Central memory CD4-positive, alpha-beta T cell (primary cell): ENCODE results near the gene PRKAR1B.
"Not testable (repeated sequence)": the region's sequence is repeated elsewhere in the genome, so short reads cannot be mapped to it uniquely, and the experiment has no call there.

Experiments
- DNase-seq: peaks from one replicate; pipeline ENCODE4 v3.0.0; 2022

The PRKAR1B gene

DNA sequence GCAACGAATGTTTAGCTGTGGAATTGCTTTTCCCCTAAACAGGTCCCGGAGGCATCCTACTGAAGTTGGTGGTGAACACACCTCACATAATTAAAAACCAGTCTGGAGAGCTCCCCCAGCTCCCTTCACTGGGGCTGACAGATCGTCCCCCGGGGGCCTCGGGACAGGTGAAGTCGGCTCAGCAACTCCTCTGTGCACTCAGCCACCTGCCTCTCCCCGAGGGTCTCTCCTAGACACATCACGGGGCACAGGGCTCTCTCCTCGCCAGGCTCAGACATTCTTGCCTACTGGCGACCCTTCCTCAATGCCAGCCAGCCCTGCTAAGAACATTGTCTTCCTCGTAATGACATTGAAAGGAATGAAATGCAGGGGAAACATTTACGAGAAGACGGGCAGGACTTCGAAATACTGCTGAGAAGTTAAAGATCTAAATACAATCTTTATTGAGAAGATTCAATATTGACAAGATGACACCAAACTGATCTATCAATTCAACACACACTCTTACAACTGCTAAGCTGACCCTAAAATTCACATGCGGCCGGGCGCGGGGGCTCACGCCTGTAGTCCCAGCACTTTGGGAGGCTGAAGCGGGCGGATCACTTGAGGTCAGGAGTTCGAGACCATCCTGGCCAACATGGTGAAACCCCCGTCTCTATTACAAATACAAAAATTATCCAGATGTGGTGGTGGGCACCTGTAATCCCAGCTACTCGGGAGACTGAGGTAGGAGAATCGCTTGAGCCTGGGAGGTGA lies 88.6 kb downstream of the PRKAR1B start:
- no peak for DNase-seq

DNA sequence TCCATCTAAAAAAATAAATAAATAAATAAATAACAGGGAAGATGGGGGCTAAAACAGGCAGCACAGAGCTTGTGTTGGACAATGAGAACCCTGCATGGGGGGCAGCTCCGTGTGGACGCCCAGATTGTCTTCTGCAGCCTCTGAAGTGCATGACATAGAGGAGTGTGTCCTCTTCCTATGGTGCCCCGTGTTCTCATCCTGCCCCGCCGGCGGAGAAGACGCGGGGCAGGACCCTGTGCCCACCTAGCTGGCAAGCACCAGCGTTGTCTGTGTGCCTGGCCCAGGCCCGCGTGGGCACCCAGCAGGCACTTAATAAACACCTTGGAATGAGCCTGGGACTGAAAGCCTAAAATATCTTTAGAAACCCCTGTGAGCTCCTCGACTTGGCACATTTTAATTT lies 89.3 kb downstream of the PRKAR1B start:
- no peak for DNase-seq

DNA sequence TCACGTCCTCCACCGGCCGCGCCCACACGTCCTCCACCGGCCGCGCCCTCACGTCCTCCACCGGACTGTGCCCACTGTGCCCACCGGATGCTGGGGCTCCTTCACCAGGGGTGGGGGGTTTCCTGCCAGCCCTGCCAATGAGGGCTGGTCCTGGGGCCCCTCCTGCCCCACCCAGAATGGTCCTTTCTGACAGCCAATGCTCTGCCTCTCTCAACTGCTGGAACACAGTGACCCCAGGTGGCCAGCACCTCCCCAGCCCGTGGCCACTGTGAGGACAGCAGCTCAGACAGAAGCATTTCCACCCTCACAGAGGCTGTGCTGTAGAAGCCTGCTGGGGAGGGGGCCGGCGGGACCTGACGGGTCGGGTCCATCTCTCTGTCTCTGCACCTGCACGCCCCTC lies 90.7 kb downstream of the PRKAR1B start:
- peak; percentile 37 for DNase-seq

DNA sequence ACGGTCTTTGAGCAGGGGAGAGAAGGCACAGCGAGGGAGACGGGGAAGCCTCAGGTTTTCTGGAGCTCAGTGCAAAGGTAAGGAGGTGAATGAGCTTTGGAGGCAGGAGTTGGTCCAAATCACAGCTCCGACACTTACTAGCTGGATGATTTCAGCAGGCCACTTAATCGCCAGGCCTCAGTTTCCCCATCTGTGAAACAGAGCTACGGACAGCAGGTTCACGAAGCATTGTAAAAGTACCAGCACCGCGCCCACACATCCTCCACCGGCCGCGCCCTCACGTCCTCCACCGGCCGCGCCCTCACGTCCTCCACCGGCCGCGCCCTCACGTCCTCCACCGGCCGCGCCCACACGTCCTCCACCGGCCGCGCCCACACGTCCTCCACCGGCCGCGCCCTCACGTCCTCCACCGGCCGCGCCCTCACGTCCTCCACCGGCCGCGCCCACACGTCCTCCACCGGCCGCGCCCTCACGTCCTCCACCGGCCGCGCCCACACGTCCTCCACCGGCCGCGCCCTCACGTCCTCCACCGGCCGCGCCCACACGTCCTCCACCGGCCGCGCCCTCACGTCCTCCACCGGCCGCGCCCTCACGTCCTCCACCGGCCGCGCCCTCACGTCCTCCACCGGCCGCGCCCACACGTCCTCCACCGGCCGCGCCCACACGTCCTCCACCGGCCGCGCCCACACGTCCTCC lies 91.2 kb downstream of the PRKAR1B start:
- DNase-seq, result not testable (repeated sequence)

DNA sequence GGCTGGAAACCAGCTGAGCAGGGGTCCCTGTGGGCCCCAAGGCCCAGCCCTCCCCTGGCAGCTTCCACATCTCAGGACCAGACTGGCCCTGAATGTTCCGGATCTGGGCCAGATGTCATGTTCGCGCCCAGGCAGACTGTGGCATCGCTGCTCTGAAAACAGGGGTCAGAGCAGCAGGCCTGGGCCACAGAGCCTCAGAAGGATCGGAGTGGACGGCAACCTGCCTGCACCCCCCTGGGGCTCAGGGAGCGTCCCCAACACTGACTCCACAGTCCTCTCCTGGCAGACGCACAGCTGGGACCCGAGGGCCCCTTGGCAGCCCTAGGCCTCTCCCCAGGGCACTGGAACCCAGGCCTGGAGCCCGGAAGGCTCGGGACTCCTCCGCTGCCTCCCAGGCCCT lies 91.9 kb downstream of the PRKAR1B start:
- no peak for DNase-seq

DNA sequence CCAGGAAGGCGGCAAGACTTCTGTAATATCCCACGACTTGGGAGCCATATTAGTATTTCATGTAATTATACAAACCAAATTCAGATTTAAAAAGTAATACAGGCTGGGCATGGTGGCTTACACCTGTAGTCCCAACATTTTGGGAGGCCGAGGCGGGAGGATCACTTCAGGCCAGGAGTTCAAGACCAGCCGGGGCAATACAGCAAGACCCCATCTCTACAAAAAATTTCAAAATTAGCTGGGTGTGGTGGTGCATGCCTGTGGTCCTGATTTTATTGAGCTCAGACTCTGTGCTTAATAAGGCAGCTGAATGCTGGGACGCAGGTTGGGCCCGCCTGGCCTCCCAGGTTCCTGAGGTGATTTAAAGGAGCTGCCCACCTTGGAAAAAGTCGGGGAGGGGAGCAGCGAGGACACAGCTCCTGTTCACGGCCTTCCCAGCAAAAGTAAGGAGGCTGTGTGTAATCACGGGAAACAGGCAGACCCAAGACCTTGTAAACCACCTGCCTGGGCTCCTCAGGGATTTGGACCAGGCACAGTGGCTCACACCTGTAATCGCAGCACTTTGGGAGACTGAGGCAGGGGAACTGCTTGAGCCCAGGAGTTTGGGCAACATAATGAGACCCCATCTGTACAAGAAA lies 93.6 kb downstream of the PRKAR1B start:
- no peak for DNase-seq

DNA sequence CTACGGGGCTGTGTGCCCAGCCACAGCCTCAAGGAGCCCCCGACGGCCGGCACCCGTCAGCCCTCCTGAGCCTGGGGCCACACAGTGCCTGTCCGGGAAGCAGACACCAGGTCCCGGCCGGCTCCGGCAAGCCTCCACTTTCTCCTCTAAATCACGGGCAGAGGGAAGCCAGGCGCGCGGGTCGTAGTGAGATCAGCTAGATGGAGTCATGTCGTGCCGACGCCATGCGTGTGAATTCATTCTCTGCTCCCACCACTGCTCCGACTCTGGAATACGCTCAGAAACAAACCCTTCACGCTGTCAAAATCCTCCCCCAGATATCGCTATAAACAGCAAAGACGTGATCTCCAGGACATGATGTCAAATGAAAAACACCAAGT lies 94.3 kb downstream of the PRKAR1B start:
- DNase-seq, result no peak

DNA sequence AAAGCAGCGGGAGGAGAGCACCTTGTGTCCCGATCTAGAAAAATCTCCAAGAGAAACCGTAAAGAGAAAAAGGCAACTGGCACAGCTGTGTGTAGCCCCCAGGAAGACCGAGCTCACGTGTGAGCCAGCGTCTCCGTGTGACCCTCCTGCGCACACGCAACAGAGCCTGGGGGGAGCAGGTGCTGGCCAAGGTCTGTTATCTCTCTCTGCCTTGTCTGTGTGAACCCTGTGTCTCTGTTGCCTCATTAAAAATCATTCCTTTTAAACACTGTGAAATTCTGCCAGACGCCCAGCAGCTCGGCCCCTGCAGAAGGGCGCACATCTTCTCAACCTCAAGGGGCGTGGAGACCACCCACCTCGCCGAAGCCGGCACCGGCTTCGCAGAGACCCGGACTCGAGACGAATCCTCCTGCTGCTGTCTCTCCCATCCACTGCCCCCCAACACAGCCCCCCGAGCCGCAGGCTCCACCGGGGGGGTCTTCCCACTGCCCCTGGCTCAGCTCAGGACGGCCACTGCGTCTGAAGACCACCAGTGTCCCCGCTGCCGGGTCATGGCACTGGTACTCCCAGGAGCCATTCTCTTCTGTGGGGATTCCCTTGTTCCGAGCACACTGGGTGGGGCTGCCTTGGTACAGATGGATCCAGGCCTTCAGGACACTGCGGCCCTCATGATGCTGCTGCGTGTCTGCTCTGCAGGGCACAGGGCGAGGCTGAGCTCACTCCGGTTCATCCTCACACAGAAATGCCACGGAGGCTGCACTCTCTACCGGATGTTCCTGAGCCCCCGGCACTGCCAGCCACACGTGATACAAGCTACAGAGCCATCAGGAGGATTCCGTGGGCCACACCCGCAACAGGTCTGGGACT lies 94.9 kb downstream of the PRKAR1B start:
- no peak for DNase-seq

DNA sequence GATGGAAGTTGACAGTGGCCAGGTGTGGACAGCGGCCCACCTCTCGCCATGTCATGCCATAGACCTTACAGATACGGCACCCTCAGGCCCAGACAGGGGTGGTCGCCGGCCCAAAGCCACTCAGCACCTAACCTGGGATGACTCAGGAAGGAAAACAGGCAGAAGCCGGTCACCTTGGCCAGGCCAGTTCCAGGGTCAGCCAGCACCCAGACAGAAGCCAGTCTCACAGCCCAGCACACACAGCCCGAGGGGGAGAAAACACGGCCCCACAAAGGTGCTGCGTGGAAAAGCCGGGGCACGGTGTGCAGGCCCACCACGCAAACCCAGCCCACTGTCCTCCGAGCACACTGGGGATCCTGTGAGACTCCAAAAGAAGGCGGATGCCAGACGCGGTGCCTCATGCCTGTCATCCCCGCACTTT lies 95.8 kb downstream of the PRKAR1B start:
- DNase-seq, result no peak

DNA sequence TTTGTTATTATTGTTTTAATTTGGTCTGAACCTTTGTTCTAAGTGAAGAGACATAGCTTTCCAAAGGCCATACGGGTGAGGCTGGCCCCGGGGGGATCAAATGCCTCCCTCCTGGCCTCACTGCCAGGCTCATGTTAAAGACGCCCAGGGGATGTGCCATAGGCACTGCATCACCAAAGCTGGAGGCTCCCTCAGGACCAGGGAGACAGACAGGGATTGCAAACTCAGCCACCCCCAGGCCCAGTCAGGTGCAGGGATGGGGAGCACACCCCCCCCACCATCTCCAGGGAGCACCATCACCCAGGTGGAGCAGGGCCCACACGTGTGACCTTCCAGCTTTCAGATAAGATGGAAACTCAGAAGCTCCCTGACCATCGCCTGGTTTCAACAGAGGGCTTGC lies 96.5 kb downstream of the PRKAR1B start:
- DNase-seq, result no peak

DNA sequence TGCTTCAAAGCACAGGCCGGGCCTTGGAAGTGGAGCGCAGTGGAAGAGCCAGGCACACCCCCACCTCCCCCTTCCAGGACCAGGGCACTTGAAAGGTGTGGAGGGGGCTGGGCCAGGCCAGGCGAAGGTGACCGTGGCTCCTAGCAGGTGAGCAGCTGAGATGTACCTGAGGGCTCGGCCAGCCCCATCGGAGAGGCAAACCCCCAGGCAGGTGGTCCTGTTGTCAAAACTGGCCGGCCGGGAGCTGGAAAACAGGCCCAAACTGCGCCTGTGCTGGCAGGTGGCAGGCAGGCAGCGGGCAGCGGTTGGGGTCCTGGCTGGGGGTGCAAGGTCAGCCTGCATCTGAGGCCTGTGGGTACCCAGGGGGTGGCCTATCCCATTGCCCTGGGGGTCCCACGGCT lies 97.0 kb downstream of the PRKAR1B start:
- no peak for DNase-seq

DNA sequence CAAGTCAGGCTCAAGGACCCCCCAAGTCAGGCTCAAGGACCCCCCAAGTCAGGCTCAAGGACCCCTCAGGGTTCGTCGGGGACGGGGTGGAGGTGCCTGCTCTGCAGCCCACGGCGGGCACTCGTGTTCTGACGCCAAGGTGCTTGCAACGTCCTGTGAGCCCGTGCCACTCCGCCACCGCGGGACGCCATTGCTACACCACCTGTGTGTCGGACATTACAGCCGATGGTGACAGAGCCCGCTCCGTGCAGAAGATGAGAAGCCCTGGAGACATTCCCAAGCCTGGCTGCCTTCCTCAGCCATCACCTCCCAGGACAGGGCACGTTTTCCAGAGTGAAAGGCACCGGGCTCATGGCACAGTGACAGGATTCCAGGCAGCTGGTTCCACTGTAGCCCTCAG lies 98.3 kb downstream of the PRKAR1B start:
- no peak for DNase-seq

DNA sequence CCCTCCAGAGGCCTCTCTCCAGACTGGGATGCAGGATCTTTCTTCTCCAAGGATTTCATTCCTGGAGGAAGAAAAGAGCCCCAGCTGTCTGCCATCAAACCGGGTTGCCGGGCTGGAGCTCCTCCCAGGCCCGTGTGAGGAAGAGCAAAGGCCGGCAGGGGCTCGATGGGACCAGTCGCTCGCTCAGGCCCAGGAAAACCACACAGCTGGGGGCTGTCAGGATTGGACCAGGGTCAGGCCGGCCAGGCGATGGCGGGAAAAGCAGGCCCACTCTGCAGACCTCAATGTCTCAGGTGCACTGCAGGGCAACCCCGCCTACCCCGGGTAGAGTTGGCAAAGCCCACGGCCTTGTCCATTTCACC lies 98.7 kb downstream of the PRKAR1B start:
- DNase-seq, result no peak

DNA sequence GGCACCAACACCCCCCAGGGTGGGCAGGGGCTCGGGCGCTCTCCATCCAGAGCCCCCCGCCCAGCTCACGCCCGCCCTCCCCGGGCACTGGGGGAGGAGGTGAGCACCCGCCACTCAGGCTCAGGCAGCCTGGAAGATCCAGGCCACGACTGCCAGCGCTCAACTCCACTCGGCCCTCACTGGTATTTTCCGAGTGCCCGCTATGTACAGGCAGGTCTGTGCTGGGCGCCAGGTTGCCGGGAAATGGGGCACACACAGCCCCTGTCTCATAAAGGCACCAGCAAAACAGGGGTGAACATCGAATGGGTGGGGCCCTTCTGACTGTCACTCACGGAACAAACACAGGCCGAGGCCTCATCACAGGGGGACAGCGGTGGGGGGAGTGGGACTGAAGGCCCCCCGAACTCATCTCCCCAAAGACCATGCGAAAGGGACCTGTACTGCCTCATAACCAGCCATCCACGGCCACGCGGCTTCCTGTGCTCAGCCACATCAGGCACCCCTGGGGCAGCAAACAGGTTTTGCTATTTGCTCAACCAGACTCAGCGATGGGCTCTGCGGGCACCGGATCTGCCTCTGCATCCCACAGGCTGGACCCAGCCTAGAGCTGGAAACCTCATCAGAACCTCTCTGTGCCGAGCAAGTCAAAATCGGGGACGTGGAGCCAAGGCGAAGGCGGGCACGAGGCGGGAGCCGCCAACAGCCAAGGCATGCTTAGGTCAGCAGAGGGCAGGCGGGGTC lies 99.2 kb downstream of the PRKAR1B start:
- no peak for DNase-seq

DNA sequence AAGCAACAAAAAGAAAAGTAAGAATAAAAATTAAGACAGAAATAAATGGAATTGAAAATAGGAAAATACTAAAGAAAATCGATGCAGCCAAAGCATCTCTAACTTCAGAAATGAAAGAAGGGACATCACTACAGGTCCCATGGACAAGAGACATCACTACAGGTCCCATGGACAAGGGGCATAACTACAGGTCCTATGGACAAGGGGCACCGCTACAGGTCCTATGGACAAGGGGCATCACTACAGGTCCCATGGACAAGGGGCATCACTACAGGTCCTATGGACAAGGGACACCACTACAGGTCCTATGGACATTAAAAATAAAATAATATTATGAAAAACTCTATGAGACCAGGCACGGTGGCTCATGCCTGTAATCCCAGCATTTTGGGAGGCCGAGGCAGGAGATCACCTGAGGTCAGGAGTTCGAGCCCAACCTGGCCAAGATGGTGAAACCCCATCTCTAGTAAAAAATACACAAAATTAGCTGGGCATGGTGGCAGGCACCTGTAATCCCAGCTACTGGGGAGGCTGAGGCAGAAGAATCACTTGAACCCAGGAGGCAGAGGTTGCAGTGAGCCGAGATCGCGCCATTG lies 101.6 kb downstream of the PRKAR1B start:
- DNase-seq, result no peak

DNA sequence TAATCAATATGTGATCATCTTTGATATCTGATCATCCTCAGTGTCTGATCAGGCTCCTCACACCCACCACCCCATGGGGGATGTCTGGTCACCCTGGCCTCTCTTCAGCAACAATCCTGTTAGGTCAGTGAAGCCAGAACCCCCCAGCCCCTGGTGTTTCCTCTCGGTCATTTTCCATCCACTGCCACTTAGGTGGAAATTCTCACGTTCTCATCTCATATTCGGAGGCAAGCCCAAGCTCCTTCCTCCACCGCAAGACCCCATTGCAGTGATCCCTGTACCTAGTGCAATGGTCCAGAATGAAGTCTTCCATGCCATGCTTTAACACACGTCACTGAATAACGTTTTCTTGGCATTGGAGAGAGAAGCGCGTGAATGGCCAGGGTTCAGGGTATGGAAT lies 103.6 kb downstream of the PRKAR1B start:
- no peak for DNase-seq

DNA sequence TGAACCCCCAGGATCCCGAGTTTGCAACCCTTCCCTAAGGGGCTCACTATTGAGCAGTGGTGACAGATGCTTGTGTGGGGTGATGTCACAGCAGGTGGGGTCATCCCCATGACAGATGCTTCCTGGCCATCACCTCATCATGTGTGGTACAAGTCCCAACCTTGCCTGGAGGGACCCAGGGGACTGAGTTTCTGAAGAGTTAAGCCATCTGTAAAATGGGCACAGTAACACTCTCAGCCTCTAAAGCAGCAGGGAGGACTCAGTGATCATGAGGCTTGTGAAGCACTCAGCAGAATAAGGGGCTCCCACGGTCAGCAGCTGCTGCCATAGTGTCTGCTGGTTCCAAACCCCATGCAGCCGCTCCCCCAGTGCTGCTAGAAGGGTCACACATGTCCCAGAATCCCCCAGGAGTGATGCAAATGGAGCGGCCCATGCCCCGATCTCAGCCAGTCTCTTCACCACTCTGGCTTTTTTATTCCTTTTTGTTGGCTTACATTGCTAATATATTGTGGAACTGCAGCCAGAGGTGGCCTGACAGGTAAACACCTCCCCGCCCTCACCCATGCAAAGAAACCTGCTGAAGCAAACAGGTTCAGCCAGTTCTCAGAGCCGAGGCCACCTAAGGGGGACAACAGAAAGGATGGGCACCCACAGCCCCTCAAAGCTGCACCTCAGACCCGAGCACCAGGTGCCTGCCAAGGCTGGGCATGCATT lies 105.4 kb downstream of the PRKAR1B start:
- DNase-seq, result no peak

DNA sequence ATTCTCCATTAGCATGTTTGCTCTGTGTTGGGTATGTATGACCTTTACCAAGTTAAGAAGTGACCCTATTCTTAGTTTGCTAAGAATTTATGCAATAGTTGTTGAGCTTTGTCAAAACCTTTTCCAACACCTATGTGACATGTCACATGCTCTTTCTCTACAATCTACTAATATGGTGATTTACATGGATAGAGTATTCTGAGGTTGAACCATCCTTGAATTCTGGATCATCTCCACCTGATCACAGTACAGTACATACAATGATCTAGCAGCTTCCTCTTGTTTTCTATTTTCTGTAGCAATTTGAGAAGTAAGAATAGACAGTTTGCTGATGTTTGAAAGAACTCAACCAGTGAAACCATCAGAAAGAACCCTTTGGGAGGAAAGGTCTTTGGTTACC lies 106.2 kb downstream of the PRKAR1B start:
- no peak for DNase-seq

DNA sequence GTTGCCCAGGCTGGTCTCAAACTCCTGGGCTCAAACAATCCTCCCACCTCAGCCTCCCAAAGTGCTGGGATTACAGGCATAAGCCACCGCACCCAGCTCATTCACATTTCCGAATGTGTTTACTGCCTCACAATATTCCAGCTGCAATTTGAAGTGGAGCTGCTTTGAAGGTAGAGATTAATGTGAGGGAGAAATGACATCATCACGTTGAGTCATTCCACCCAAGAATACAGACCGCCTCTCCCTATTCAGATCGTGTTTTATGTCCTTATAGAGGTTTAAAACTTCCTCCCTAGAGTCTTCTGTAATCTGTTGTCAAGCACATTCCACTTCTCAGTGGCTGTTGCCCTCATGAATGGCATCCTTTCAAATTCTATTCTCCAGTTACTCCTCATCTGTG lies 107.0 kb downstream of the PRKAR1B start:
- DNase-seq, result no peak

DNA sequence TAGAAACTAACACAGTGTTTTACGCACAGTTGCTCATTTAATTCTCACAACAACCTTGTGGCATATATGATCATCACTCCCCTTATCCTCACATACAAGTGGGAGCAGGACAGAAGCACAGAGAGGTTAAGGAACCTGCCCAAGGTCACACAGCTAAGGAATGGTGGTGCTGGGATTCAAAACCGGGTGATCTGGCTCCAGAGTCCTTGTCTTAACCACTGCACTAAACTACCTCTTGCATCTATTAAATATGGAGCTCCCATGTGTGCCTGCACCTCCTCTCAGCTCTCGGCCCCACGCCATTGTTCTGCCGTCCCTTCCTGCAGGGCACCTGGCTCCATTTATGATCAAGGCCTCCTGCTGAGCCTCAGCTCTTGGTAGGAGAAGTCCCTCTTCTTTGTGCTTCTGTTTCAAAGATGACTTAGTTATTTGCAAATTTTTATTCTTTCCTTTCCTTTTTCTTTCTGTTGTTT lies 107.7 kb downstream of the PRKAR1B start:
- DNase-seq, result no peak
